Activated CD4-positive, alpha-beta memory T cell treated with anti-CD3 and anti-CD28 coated beads, Interleukin-2, amount 10 ng/mL, durations not matched to agents 7 days and 5 days (primary cell): ENCODE data around the gene PAPOLA. TPM values are rescaled to one million over a fixed set of nuclear protein-coding genes. Genes with fewer than 3 reads are reported as not detected.

Experiments used
- CTCF ChIA-PET: fragments of 350-600 bp; sonication (Branson Sonifier 250); formaldehyde crosslinking; loops from one replicate; lab custom pipeline; 2021; ENCODE audit warnings: antibody characterized with exemption, inconsistent platforms; lab: Charles Lee
- POLR2A ChIA-PET: fragments of 350-600 bp; sonication (Branson Sonifier 250); formaldehyde crosslinking; loops from one replicate; lab custom pipeline; 2021; ENCODE audit warnings: antibody characterized with exemption; lab: Charles Lee
- DNase-seq: peaks from one replicate; pipeline ENCODE4 v3.0.0-alpha.2; 2020
- H3K27ac Mint-ChIP-seq: one replicate; pipeline ENCODE4 v1.8.0; 2021; ENCODE audit warnings: mild to moderate bottlenecking, mixed read lengths
- H3K27me3 Mint-ChIP-seq: one replicate; pipeline ENCODE4 v1.8.0; 2021; ENCODE audit warnings: mixed read lengths
- H3K36me3 Mint-ChIP-seq: one replicate; pipeline ENCODE4 v1.8.0; 2021; ENCODE audit warnings: low read depth, mixed read lengths
- H3K4me1 Mint-ChIP-seq: one replicate; pipeline ENCODE4 v1.8.0; 2021; ENCODE audit warnings: mixed read lengths
- H3K4me3 Mint-ChIP-seq: one replicate; pipeline ENCODE4 v1.8.0; 2021; ENCODE audit warnings: mild to moderate bottlenecking, mixed read lengths
- H3K9me3 Mint-ChIP-seq: one replicate; pipeline ENCODE4 v1.8.0; 2021; ENCODE audit warnings: mixed read lengths
- total RNA-seq, 2 experiments: library from RNA; stranded (reverse); gene quantifications; one replicate each; pipeline ENCODE4 v1.2.3, GENCODE V29; 2021

Gene PAPOLA
- total RNA-seq, 2 experiments from 2014 or later, result 164 to 173 TPM

DNA sequence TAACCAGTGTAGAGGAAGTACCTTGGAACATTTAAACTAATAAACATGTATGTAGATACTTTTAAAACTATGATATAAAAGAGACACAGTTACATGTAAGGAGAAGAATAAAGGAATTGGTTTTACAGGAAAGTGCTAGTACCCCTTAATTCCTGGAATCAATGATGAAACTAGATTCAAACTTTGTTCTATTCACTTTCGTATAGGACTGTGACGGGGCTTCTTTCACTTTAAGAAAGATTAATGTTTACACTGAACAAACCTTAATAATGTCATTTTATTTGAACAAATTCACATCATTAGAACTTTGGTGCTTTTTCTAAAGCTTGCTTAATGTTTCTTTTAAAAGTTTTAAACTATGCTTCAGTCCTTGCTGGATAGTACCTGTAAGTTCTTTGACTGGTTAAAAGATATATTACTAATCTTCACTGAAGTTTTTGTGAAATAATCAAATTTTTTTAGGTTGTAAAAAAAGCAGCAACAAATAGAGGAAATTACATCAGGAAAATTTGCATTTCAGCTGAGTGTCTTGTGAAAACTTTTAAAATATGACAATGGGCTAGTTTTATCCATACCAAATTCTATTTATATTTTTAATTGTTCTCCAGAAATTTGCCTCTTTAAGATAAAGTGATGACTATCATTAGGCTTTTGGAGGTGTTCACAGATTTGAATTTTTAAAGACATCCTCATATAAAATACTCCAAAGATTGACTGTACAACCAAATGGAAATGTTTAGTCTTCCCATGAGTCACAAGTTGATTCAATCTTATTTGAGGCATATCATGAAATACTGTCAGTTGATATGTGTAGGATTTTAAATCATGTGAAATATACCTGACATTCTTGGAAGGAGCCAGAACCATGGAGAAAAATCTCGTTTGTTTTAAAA, 36.2 kb downstream of the PAPOLA start:
- H3K36me3 Mint-ChIP-seq, result peaks cover 43% of the 10 kb centered on the region
- POLR2A ChIA-PET, result interaction anchor here (2.1 kb wide), 1 partner anchor 35 kb away, joined by 4 read pairs; no protein-coding TSS in a partner anchor
- no peaks in the 10 kb centered on the region for H3K27me3 Mint-ChIP-seq
- CTCF ChIA-PET, result interaction anchor here (0.6 kb wide), 1 partner anchor 12 kb away, joined by 3 read pairs; no protein-coding TSS in a partner anchor
- H3K4me1 Mint-ChIP-seq, result peaks cover 18% of the 10 kb centered on the region
- no peak overlapping the region for H3K4me3 Mint-ChIP-seq
- no peaks in the 10 kb centered on the region for H3K9me3 Mint-ChIP-seq
- no peak for DNase-seq
- H3K27ac Mint-ChIP-seq, result peak overlapping the region; percentile 24

GRCh38 chr14:96538990-96539317, 36.8 kb downstream of the PAPOLA start:
- no peak overlapping the region for H3K27ac Mint-ChIP-seq
- DNase-seq, result no peak
- peaks cover 18% of the 10 kb centered on the region for H3K4me1 Mint-ChIP-seq
- peaks cover 43% of the 10 kb centered on the region for H3K36me3 Mint-ChIP-seq
- no peaks in the 10 kb centered on the region for H3K27me3 Mint-ChIP-seq
- CTCF ChIA-PET, result no interaction called here
- no peaks in the 10 kb centered on the region for H3K9me3 Mint-ChIP-seq
- no peak overlapping the region for H3K4me3 Mint-ChIP-seq
- POLR2A ChIA-PET, result no interaction called here

DNA sequence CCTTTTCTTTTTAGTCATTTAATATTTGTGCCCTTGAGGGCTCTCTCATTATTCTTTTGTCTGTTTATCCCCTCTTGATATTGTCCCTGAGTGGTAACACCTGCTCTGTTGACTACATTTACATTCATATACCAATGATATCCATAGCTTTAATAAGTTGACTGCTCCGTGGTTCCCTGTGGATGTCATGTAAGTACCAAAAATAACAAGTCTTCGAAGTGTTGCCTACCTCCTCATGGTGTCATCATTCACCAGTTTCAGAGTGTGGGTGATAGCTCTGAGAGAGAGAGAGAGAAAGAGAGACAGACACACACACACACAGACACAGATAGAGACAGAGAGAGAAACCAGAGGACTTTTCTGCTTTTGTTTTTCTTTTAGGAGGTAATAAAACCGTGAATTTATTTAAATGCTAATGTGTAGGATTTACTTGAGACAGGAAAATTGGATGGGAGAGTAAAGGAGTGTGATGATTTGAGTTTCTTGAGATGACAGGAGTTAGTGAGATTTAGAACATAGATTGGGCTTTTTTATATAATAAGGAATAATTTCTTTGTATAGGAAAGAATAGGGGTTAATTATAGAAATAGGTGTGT, 52.2 kb downstream of the PAPOLA start:
- Mint-ChIP-seq H3K27me3 (no peaks in the 10 kb centered on the region), H3K36me3 (peaks cover 57% of the 10 kb centered on the region), H3K4me3 (no peak overlapping the region), H3K27ac (no peak overlapping the region), H3K4me1 (no peaks in the 10 kb centered on the region), H3K9me3 (no peaks in the 10 kb centered on the region)
- no peak for DNase-seq
- POLR2A ChIA-PET, result no interaction called here
- CTCF ChIA-PET, result no interaction called here

DNA sequence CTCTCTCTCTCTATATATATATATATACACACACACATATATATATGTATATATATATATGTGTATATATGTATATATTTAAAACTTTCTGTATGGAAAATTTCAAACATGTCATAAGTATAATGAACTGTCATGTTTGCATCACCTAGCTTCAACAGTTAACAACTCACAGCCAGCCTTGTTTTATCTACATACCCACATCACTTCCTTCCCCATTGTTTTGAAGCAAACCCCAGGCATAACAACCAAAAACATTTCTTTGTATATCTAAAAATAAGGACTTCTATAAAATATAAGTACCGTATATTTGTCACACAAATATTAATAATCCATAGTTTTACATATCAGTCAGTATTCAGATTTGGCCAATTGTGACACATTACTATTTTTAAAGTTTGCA, 57.4 kb downstream of the PAPOLA start:
- CTCF ChIA-PET, result no interaction called here
- Mint-ChIP-seq H3K36me3 (peaks cover 52% of the 10 kb centered on the region), H3K9me3 (no peaks in the 10 kb centered on the region), H3K27ac (no peak overlapping the region), H3K4me1 (no peaks in the 10 kb centered on the region), H3K4me3 (no peak overlapping the region), H3K27me3 (no peaks in the 10 kb centered on the region)
- POLR2A ChIA-PET, result no interaction called here
- DNase-seq, result no peak

DNA sequence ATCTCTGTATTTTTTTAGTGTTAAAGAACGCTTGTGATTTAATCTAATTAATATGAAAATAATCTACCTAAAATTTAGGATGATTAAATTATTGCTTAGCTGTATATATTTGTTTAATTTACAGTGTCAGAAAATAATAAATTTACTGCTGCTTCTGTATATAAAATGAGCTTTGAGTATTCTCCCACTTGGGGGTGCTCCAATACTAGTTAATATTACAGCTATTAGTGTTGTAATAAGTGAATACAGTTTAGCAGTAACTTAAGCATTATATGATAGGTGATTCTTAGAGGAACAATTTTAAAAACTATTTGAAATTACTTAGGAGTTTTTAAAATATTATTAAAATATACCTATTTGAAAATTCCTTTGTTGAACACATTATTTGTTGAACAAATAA, 62.2 kb downstream of the PAPOLA start:
- H3K4me1 Mint-ChIP-seq, result no peaks in the 10 kb centered on the region
- no peak overlapping the region for H3K4me3 Mint-ChIP-seq
- no peaks in the 10 kb centered on the region for H3K9me3 Mint-ChIP-seq
- no peak for DNase-seq
- ChIA-PET CTCF (interaction anchor here (1.0 kb wide), 1 partner anchor 176 kb away, joined by 3 read pairs; no protein-coding TSS in a partner anchor), POLR2A (no interaction called here)
- H3K27ac Mint-ChIP-seq, result no peak overlapping the region
- no peaks in the 10 kb centered on the region for H3K27me3 Mint-ChIP-seq
- peaks cover 42% of the 10 kb centered on the region for H3K36me3 Mint-ChIP-seq

- Mint-ChIP-seq H3K4me1 (no peaks in the 10 kb centered on the region), H3K36me3 (peaks cover 37% of the 10 kb centered on the region), H3K27ac (no peak overlapping the region), H3K27me3 (no peaks in the 10 kb centered on the region), H3K9me3 (no peaks in the 10 kb centered on the region), H3K4me3 (no peak overlapping the region)
- CTCF ChIA-PET, result interaction anchor here (0.6 to 2.5 kb wide), 6 partner anchors 9 to 1006 kb away, joined by 3 to 18 read pairs (median 3); no protein-coding TSS in a partner anchor
- POLR2A ChIA-PET, result no interaction called here
- no peak for DNase-seq
Measured at GRCh38 chr14:96565811-96566210, 63.6 kb downstream of the PAPOLA start.

GRCh38 chr14:96567289-96567899, 65.2 kb downstream of the PAPOLA start:
- no peaks in the 10 kb centered on the region for H3K9me3 Mint-ChIP-seq
- H3K4me3 Mint-ChIP-seq, result no peak overlapping the region
- H3K36me3 Mint-ChIP-seq, result peaks cover 34% of the 10 kb centered on the region
- no peaks in the 10 kb centered on the region for H3K4me1 Mint-ChIP-seq
- DNase-seq, result no peak
- ChIA-PET CTCF (interaction anchor here (0.8 to 2.5 kb wide), 8 partner anchors 9 to 173 kb away, joined by 3 to 18 read pairs (median 4); no protein-coding TSS in a partner anchor), POLR2A (no interaction called here)
- H3K27me3 Mint-ChIP-seq, result no peaks in the 10 kb centered on the region
- H3K27ac Mint-ChIP-seq, result no peak overlapping the region

- ChIA-PET CTCF (interaction anchor here (1.2 to 2.5 kb wide), 4 partner anchors 8 to 171 kb away, joined by 4 to 12 read pairs (median 4); no protein-coding TSS in a partner anchor), POLR2A (no interaction called here)
- Mint-ChIP-seq H3K9me3 (no peaks in the 10 kb centered on the region), H3K27me3 (no peaks in the 10 kb centered on the region), H3K4me1 (no peaks in the 10 kb centered on the region), H3K36me3 (peaks cover 36% of the 10 kb centered on the region), H3K4me3 (no peak overlapping the region), H3K27ac (no peak overlapping the region)
- DNase-seq, result no peak
Measured at GRCh38 chr14:96568621-96569020, 66.4 kb downstream of the PAPOLA start.

- no peak overlapping the region for H3K4me3 Mint-ChIP-seq
- H3K27me3 Mint-ChIP-seq, result no peaks in the 10 kb centered on the region
- peaks cover 4% of the 10 kb centered on the region for H3K4me1 Mint-ChIP-seq
- H3K27ac Mint-ChIP-seq, result no peak overlapping the region
- ChIA-PET POLR2A (no interaction called here), CTCF (interaction anchor here (1.0 kb wide), 1 partner anchor 14 kb away, joined by 3 read pairs; no protein-coding TSS in a partner anchor)
- peaks cover 23% of the 10 kb centered on the region for H3K36me3 Mint-ChIP-seq
- DNase-seq, result no peak
- no peaks in the 10 kb centered on the region for H3K9me3 Mint-ChIP-seq
Measured at GRCh38 chr14:96571311-96571710, 69.1 kb downstream of the PAPOLA start.

DNA sequence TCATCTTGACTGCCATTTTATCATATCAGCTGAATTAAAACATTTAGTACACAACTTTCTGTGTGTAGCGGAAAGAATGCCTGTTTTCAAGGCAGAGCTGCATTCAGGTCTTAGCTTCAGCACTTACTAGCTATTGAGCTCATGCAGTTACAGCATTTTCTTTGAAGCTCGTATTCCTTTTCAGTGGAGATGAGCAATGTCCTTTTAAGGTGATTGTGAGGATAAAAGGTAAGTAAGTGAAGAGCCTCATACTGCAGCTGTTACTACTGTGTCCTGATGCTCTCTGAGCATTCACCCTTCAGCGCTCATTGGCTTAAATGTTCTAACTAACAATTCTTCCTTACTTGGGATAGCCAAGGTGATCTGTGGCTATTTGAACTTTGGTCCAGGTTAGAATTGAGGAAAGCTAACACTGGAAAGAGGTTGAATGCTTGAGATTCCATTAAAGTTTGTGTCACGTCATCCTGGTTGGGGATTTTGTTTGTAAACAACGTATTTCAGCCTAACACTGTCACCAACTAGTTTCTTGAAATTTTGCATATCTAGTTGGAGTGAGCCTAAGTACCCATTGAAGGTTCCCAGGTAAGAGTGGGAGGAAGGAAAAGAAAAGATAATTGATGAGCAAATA, 71.4 kb downstream of the PAPOLA start:
- no peaks in the 10 kb centered on the region for H3K9me3 Mint-ChIP-seq
- DNase-seq, result no peak
- H3K36me3 Mint-ChIP-seq, result peaks cover 13% of the 10 kb centered on the region
- H3K4me3 Mint-ChIP-seq, result no peak overlapping the region
- H3K4me1 Mint-ChIP-seq, result peaks cover 9% of the 10 kb centered on the region
- H3K27ac Mint-ChIP-seq, result no peak overlapping the region
- ChIA-PET POLR2A (no interaction called here), CTCF (interaction anchor here (1.0 kb wide), 1 partner anchor 171 kb away, joined by 3 read pairs; no protein-coding TSS in a partner anchor)
- H3K27me3 Mint-ChIP-seq, result no peaks in the 10 kb centered on the region

DNA sequence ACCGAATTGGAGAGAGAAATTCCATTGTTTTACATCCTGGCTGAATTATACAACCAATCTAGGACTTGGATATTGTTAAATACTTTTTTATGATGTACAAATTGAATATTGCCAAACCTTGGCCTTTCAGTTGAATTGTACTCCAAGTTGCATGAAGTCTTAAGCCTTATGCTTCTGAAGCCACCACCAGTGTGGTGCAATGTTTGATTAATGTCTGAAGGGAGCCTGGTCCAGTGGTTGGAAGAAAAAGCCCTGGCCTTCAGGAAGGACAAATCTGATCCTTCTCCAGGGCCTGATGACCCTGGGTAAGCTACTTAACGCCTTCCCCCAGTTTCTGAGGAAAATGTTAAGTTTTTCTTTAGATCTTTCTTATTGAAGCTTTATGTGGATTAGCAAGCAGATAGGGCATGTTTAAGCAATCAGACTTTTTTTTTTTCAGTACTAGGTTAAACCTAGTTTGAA, 72.0 kb downstream of the PAPOLA start:
- no peak overlapping the region for H3K27ac Mint-ChIP-seq
- CTCF ChIA-PET, result no interaction called here
- peaks cover 13% of the 10 kb centered on the region for H3K36me3 Mint-ChIP-seq
- POLR2A ChIA-PET, result interaction anchor here (0.7 kb wide), 1 partner anchor 26 kb away, joined by 3 read pairs; no protein-coding TSS in a partner anchor
- H3K27me3 Mint-ChIP-seq, result no peaks in the 10 kb centered on the region
- H3K4me1 Mint-ChIP-seq, result peaks cover 9% of the 10 kb centered on the region
- no peaks in the 10 kb centered on the region for H3K9me3 Mint-ChIP-seq
- no peak for DNase-seq
- H3K4me3 Mint-ChIP-seq, result no peak overlapping the region
